Activated CD4-positive, CD25-positive, alpha-beta regulatory T cell (primary cell): Measurements from ENCODE around the gene TADA3.
"Not testable (repeated sequence)": the region's sequence is repeated elsewhere in the genome, so short reads cannot be mapped to it uniquely, and the experiment has no call there.

Experiments
- DNase-seq, 4 experiments: peaks; one replicate each; lab custom pipeline; 2025; lab: John Stamatoyannopoulos, UW

Gene TADA3

DNA sequence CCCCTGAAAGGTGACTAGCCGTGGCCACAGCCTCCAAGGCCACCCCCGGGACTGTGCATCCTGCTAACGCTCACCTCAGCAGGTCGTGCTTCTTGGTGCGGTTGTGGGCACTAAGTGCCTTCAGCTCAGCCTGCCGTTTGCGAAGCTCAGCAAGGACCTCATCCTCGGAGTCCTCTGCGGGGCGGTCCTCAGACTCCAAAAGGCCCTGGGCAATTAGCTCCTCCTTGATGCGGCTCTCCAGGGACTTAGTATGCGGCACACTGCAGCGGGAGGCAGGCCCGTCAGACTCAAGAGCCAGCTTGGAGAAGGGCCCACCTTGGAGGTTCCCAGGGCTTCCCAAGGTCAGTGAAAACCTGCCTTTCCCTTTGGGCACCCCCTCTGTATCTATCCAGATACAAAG lies 8.3 kb downstream of the TADA3 start:
- no peak for DNase-seq

DNA sequence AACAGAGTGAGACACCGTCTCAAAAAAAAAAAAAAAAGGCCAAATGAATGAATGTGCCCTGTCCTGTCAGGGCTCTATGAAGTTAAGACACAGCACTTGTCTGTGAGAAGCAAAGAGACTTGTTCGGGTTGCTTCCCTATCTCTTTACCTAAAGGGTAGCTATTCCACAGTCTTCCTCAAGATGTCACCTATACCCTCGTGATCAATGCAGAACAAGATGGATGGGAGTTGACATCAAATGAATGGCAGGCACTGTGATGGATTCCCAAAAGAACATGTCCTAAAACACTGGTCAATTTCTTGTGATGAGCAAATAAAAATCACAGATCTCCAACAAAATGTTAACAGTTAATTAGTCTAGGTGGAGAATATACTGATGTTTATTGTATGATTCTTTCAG lies 9.5 kb downstream of the TADA3 start:
- no peak for DNase-seq

DNA sequence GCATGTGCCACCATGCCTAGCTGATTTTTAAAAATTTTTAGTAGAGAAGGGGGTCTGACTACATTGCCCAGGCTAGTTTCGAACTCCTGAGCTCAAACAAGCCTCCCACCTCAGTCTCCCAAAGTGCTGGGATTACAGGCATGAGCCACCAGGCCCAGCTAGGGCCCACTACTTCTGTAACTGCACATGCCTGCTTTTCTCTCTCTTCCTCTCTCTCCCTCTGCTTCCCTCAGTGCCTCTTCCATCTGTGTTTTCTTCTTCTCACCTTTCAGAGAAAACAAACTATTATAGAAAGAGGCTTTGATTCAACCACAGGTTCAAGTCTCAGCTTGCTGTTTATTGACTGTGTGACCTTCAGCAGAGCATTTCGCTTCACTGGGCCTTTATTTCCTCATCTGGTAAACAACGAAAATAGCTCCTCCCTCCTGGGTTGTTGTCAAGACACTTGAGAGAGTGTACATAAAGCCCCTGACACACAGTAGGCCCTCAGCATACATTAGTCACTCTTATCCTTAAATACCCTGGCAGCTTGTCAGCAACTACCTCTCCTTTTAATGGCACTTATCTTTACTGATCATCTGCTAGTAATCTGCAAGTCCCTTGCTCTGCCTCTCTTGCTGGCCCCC lies 10.2 kb downstream of the TADA3 start:
- DNase-seq = no peak

DNA sequence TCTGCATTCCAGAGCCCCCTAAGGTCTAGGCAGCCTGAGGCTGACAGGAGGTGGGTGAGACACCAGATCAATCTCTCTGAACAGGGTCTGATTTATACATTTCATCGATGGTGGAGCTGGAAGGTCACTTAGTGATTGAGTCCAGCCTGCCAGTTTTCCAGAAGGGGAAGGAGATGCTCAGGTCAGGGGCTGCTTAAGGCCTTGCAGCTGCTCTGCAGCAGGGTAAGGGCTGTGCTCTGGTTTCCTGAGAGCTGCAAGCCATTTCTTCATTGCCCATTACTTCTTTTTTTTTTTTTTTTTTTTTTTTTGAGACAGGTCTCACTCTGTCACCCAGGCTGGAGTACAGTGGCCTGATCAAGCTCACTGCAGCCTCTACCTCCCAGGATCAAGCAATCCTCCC lies 10.7 kb downstream of the TADA3 start:
- no peak for DNase-seq

DNA sequence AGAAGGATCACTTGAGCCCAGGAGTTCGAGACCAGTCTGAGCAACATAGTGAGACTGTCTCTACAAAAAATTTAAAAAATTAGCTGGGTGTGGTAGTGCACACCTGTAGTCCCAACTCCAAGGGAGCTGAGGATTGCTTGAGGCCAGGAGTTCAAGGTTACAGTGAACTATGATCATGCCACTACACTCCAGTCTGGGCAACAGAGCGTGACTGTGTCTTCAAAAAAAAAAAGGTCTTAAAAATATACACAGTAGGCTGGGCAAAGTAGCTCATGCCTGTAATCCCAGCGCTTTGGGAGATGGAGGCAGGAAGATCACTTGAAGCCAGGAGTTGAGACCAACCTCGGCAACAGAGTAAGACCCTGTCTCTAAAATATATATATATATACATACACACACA lies 11.4 kb downstream of the TADA3 start:
- DNase-seq = no peak

DNA sequence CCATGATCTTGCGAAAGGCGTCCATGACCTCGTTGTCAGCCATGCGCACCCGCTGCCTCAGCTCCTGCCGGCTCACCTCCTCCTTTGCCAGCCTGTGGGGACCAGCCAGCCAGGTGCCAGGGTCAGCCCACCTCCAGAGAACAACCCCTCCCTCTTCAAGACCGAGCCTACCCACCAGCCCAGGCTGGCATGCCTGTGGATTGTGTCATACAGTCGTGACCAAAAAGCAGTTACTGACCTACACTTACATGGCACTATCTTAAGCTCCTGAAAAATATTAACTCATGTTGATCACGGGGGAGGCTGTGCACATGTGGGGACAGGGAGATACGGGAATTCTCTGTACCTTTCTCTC lies 11.8 kb downstream of the TADA3 start:
- DNase-seq = no peak

DNA sequence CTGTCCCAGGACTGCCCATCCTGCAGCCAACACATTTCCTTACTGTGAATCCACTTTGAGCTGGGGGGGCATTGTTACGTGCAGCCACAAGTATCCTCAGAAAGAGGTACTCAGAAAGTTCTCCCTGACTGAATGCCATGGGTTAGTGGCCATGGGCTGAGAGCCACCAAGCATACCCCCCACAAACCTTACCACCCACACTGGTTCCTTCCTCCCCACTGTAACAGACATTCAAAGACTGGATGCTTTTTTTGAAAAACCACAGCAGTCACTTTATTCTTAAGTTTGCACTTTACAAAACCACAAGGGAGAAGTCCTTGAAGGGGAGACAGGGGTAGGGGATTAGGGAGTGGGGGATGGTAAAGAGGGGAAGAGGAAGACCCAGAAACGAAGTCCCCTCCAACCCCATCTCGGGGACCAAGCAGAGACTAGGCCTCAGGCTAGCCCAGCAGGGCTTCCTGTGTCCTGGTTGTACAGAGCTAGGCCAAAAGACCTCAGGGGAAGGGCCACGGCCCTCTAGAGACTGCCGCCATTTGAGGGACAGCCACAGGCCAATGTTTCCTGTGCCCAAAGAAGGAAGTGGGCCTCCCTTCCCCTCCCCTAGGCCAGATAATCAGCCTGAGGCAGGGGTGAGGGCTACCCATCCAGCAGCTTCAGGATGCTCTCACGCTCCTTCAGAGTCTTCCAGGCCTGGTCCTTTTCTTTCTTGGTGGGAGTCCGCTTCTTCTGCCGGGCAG lies 12.4 kb downstream of the TADA3 start:
- no peak for DNase-seq

DNA sequence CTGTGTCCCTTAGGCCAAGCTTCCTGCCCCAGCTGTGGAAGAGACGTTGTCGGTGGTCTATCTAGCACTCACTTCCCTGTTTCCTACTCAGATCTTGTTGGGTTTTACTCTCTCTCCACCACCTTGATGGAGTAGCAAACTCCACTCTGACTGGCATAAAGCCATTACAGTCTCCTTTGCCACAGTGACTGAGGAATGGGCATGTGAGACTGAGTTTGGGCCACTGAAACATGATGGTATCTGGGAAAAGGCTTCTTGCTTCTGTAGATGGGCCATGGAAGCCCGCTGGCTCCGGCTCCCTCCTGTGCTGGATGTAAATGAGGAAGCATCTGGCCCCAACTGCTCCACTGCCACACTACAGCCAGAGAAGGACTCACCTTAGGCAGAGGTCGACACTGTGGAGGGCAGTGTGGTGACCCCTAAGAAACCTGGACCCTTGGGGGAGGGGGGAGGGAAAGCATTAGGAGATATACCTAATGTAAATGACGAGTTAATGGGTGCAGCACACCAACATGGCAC lies 13.1 kb downstream of the TADA3 start:
- no peak for DNase-seq

DNA sequence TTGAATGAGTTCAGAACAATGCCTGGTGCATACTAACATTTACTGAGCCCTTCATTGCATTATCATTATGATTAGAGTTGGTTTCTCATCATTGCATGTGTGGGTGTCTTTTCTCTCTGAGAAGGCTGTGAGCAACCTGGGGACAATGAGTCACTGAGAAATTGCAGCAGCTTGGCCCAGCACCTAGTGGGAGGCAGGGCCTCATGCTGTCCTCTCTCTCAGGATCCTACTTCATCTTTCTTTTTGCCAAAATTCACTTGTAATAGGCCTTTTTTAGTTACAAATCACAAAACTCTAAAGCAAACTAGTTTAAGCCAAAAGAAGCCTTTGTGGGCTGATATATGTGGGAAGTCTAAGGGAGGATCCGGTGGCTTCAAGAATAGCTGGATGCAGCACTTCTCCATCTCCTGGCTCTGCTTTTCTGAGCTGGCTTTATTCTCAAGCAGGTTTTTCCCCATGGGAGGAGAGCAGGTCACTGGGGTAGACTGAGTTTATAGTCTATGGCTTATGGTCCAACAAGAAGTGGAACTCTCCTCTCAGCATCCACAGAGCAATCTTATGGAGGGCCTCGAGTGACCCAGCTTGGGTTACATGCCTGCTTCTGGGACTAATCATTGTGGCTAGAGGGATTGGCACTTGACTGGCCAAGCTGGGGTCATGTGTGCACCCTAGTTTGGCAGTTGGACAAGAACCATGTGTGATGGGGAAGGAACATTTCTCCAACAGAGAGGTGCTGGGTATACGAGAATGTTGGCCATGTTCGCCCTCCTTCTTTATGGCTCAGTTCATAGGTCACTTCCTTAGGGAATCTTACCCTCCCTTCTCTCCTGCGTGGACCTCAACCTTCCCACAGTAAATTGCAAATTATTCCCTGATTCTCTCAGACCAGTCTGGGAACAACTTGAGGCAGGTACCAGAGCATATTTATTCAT lies 13.9 kb downstream of the TADA3 start:
- DNase-seq = peak in 1 of 4 experiments; percentile 19

DNA sequence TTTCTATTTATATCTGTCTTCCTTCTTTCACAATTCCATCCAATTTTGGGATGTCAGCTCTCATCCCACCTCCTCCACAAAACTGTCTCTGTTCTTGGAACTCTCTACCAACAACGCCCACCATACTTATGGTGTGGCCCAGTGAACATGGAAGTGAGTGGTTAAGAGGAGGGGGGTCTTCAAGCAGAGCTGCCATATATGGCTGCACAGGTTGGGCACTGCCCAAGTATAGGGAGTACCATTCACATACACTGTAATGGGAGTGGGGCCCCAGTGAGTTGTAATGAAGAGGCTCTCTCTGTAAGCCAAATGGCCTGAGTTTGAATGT lies 14.6 kb downstream of the TADA3 start:
- no peak for DNase-seq

DNA sequence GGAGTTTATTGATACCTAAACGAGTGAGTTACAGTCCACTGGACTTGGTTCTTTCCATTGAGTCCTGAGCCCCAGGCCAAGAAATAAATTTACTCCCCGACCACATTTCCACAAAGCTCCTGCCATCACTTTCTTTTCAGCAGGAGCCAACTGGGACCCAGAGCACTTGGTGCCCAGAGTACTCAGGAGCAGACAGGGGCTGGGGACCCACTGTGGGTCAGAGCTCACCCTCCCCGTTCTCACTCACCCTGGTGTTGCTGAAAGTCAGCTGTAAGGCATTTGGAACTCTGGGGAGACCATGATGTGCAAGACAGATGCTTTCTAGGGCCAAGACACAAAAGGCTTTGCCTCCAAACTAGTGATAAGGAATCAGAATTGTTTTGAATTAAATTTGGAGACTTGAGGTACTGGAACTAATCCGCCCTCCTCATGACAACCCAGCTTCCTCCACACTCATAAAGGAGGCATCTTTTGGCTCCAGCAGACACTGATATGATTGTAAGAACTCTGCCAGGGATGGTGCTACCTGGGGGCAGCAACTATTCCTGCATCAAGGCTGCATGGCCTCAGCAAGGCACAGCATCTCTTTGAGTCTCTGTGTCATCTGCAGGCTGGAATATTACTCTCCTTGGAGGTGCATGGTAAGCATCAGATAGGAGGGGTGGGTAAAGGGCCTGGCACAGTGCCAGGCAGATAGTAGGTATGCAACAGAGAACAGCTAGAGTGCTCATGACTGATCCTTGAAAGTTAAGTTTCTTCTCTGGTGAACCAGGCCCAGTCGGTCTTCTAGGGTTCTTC lies 15.2 kb downstream of the TADA3 start:
- DNase-seq = no peak

DNA sequence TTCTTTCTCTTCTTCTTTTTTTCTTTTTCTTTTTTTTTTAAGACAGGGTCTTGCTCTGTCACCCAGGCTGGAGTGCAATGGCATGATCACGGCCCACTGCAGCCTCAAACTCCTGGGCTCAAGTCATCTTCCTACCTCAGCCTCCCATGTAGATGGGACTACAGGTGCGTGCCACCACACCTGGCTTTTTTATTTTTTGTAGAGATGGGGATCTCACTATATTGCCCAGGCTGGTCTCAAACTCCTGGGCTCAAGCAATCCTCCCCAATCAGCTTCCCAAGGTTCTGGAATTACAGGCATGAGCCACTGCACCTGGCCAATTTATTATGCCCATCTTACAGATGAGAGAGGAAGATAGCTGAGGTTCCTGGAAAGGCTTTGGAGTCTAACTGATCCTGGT lies 21.3 kb downstream of the TADA3 start:
- DNase-seq = not testable (repeated sequence)

DNA sequence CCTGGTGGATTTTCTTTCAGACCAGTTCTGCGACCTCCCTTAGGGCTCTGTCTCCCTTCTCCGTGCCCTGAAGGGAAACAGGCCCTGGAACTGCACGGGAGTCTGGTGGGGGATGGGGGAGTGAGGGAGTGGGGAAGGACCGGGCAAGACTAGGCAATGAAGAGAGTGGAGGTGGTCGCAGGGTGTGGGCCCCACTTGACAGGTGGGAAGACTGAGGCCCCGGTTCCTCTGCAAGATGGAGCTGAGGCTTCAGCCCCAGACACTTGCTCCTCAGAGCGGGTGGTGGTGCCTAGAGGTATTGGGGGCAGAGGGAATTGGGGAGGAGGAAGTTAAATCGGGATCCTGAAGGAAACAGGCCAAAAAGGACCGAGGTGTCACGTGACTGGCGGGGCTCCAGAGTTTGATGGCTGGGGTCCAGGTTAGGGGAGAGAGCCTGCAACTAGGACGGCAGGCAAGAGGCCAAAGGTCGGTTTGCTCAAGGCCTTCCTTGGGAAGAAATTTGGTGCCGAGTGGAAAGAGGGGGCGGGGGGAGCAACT lies 21.9 kb downstream of the TADA3 start:
- no peak for DNase-seq

DNA sequence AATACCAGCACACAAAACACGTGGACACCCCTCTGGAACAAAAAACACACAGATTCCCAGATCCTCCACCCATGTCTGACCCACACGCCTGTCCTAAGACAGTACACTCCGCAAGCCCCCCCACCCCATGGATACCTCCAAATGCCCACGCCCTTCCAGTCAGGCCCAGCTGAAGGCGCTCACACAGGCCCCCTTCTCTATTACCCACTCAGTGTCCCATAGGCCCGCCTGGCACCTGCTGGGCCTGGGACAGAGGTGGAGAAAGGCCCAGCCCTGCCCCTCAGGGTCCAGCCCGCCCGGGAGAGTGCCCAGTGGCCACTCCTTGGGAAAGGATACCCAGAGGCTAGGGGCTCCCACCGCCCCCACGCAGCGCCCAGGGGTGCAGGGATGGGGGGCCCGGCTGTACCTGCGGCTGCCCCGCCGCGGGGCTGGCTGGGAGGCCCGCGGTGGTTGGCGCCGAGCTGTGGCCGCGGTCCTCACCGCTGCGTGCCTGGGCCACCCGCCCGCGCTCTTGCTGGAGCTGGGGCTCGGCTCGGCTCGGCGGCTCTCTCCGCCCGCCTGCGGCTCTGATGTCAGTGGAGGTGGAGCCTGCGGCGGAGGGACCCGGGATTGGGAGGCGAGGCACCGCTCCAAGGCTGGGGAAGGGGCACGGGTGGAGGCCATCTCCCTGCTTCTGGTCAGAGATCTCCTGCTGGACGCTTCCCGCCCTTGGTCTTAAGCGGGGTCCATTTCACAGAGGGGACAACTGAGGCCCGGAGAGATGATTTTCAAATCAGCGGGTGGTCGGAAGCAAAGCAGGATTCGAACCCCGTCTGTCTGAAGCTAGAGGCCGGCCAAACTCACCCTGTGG lies 22.6 kb downstream of the TADA3 start, which contains the start of gene CAMK1:
CAMK1 (minus strand) TSS at position 522 of the 850 bp plus-strand sequence. CDS start 2,198 bp downstream, outside the sequence.
- peak; percentile 18 to 41 (median 22) for DNase-seq

DNA sequence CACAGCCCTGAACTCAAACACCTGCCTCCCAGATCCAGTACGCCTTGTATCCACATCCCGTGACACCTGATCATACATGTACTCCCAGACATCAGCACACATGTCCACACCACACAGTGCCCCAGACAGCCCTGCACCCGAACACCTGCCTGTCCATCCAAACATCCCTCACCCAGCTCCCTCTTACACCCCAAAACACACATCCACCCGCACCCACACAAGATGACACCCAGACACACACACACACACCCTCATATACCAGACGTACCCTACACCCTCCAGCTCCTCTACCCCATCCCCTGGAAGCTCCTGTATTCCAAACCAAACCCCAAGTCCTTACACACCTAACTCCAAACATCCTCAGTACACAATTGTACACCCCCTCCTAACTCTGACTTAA lies 23.3 kb downstream of the TADA3 start:
- no peak for DNase-seq

DNA sequence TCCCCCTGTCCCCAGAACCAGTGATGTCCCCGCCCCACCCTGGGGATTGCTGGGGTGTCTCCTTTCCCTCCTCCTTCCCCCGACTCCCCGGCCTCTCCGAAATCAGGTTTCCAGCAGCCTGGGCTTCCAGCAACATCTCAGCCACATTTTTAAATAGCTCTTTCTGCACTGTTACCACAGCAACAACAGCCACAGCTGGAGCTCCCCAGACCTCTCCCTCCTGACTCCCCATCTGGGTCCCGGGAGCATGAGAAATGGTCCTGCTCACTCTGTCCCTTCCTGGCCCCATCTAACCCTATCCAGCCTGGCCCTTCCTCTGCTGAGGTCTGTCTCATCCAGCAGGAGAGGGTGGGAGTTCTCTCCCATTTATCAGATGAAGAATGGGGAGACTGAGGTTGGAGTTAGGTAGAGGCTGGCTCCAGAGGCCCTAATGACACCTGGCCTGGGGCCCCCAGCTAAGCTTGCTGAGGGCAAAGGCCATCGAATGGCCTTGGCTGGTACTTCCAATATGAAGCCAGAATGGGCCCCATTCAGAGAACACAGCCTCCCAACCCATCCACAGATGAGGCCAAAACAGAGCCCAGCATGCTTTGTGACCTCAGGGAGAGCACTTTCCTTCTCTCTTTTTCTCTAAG lies 24.0 kb downstream of the TADA3 start:
- no peak for DNase-seq

DNA sequence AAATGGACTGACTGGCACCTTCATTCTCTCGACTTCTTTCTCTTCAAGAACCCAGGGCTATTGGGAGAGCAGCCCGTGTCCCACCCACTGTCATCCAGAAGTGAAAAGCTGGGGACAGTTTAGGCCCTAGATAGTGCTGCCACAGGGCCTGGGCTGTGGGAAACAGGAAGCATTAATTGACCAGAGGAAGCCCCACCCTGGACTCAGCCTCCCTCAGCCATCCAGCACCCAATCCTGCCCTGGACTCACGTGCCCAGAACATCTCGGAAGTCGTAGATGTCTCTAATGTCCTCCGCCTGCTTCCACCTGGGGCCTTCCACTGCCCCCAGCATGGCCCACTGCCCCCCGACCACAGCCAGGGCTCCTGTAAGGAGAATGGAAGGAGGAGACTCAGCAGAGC lies 24.9 kb downstream of the TADA3 start:
- no peak for DNase-seq

DNA sequence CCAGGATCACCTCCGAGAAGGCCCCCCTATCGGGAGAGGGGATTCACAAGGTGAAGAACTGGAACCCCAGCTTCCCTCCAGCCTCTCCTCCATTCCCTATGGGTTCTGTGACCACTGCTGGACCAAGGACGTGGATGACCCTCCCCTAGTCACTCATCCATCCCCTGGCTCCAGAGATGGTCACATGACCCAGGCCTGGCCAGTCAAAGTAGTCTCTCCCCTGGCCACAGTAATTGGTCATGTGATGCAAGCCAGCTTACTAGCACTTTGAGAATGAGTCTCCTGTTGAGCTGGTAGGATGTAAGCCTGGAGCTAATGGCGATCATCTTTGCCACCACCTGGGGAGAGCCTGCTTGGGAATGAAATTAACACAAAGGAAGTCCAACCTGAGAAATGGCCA lies 26.4 kb downstream of the TADA3 start:
- no peak for DNase-seq

DNA sequence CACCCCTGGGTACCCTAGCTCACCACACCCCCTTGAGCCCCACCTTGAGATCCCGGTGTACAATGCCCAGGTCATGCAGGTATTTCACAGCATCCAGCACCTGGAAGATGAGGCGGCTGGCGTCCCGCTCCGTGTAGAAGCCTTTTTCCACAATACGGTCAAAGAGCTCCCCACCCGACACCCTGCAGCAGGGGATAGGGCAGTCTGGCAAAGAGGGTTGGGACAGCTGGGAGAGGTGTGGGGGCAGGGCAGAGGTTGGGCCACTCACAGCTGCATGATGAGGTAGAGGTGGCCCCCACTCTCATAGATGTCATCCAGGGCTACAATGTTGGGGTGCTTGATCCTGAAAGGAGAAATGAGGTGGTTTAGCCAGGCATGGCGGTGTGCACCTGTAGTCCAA lies 29.4 kb downstream of the TADA3 start:
- no peak for DNase-seq

DNA sequence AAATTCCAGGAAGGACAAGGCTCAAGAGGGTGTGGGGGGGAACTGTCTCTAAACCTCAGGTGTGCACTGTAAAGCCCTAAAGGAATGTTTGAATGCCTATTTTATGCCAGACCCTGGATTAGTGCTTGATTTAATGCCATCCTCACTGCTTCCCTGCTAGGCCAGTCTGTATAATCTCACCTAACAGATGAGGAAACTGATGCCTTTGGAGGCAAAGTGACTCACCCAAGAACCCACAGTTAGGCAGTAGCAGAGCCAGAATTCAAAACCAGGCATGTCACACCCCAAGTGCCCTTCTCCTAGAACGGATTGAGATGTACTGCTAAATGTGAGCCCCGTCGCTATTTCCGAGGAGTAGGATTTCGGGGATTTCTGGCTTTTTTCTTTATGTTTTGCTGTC lies 30.4 kb downstream of the TADA3 start:
- no peak for DNase-seq
